ENCODE data around the gene USP5. TPM values are rescaled to one million over a fixed set of nuclear protein-coding genes. Genes with fewer than 3 reads are reported as not detected.
"Not testable (repeated sequence)": the region's sequence is repeated elsewhere in the genome, so short reads cannot be mapped to it uniquely, and the experiment has no call there.

The USP5 gene
- polyA plus RNA-seq, 4 donors, result 47.3 to 64.0 (median 61.0) TPM

- no peak for DNase-seq (ENCODE audit: low read depth in 4 of 4, low spot score in 3 of 4)
Measured at GRCh38 chr12:6860942-6861341, 9.0 kb downstream of the USP5 start.

- DNase-seq (ENCODE audit: low read depth in 4 of 4, low spot score in 3 of 4), result no peak
Measured at GRCh38 chr12:6861391-6861790, 9.4 kb downstream of the USP5 start.

- no peak for DNase-seq (ENCODE audit: low read depth in 4 of 4, low spot score in 3 of 4)
Measured at GRCh38 chr12:6863033-6863432, 11.1 kb downstream of the USP5 start.

- no peak for DNase-seq (ENCODE audit: low read depth in 4 of 4, low spot score in 3 of 4)
Measured at GRCh38 chr12:6863586-6864321, 11.8 kb downstream of the USP5 start.

GRCh38 chr12:6865307-6865706 lies 13.4 kb downstream of the USP5 start:
- DNase-seq (ENCODE audit: low read depth in 4 of 4, low spot score in 3 of 4), result not testable (repeated sequence)

- DNase-seq (ENCODE audit: low read depth in 4 of 4, low spot score in 3 of 4), result no peak
Measured at GRCh38 chr12:6866163-6866919, 14.4 kb downstream of the USP5 start.

GRCh38 chr12:6866920-6867412 lies 15.0 kb downstream of the USP5 start:
- no peak for DNase-seq (ENCODE audit: low read depth in 4 of 4, low spot score in 3 of 4)

- DNase-seq (ENCODE audit: low read depth in 4 of 4, low spot score in 3 of 4), result no peak
Measured at GRCh38 chr12:6867413-6868210, 15.7 kb downstream of the USP5 start, which contains the start of gene TPI1. Gene TPI1, plus strand, starts transcription at chr12:6867531. Its CDS starts 36 bp downstream, at chr12:6867567.

GRCh38 chr12:6868211-6869048 lies 16.5 kb downstream of the USP5 start:
- no peak for DNase-seq (ENCODE audit: low read depth in 4 of 4, low spot score in 3 of 4)

GRCh38 chr12:6869049-6870021 lies 17.4 kb downstream of the USP5 start:
- peak in 2 of 4 donors; percentile 67 to 76 for DNase-seq (ENCODE audit: low read depth in 4 of 4, low spot score in 3 of 4)

GRCh38 chr12:6870304-6870703 lies 18.4 kb downstream of the USP5 start:
- DNase-seq (ENCODE audit: low read depth in 4 of 4, low spot score in 3 of 4), result not testable (repeated sequence)

- no peak for DNase-seq (ENCODE audit: low read depth in 4 of 4, low spot score in 3 of 4)
Measured at GRCh38 chr12:6871052-6871957, 19.4 kb downstream of the USP5 start.

- DNase-seq (ENCODE audit: low read depth in 4 of 4, low spot score in 3 of 4), result peak in 2 of 4 donors; percentile 70 to 72
Measured at GRCh38 chr12:6872073-6873048, 20.4 kb downstream of the USP5 start.

GRCh38 chr12:6873094-6874014 lies 21.4 kb downstream of the USP5 start, which contains the start of gene SPSB2:
Gene SPSB2, minus strand, starts transcription at chr12:6873303. Its CDS starts 402 bp downstream, at chr12:6872901.
- DNase-seq (ENCODE audit: low read depth in 4 of 4, low spot score in 3 of 4), result peak; percentile 94 to 97 (median 96)

- DNase-seq (ENCODE audit: low read depth in 4 of 4, low spot score in 3 of 4), result not testable (repeated sequence)
Measured at GRCh38 chr12:6874015-6874368, 22.0 kb downstream of the USP5 start.
